NCI-H2081 (cell line): ENCODE measurements around the gene GRM7.
A peak's percentile ranks its signal among the peaks of the same experiment; 100 is the strongest.

Source experiments
- DNase-seq, 2 experiments: peaks; one replicate each; lab custom pipeline; 2025; lab: John Stamatoyannopoulos, UW

GRM7 gene

GRCh38 chr3:7307410-7307809, 446.5 kb downstream of the GRM7 start:
- DNase-seq, result no peak

GRCh38 chr3:7309641-7310102, 448.8 kb downstream of the GRM7 start:
- no peak for DNase-seq

GRCh38 chr3:7315037-7315436, 454.1 kb downstream of the GRM7 start:
- DNase-seq, result no peak

- DNase-seq, result no peak
Measured at GRCh38 chr3:7322957-7323669, 462.2 kb downstream of the GRM7 start.

- DNase-seq, result no peak
Measured at GRCh38 chr3:7328339-7328738, 467.4 kb downstream of the GRM7 start.

- no peak for DNase-seq
Measured at GRCh38 chr3:7332696-7333095, 471.8 kb downstream of the GRM7 start.

GRCh38 chr3:7333125-7333524, 472.2 kb downstream of the GRM7 start:
- DNase-seq, result no peak

- no peak for DNase-seq
Measured at GRCh38 chr3:7340795-7341194, 479.9 kb downstream of the GRM7 start.

- DNase-seq, result no peak
Measured at GRCh38 chr3:7346364-7346763, 485.4 kb downstream of the GRM7 start.

GRCh38 chr3:7357101-7357500, 496.2 kb downstream of the GRM7 start:
- DNase-seq, result no peak

- DNase-seq, result no peak
Measured at GRCh38 chr3:7367968-7368367, 507.1 kb downstream of the GRM7 start.

- no peak for DNase-seq
Measured at GRCh38 chr3:7368597-7368996, 507.7 kb downstream of the GRM7 start.

- no peak for DNase-seq
Measured at GRCh38 chr3:7371693-7372572, 511.0 kb downstream of the GRM7 start.

- DNase-seq, result no peak
Measured at GRCh38 chr3:7377103-7377502, 516.2 kb downstream of the GRM7 start.

GRCh38 chr3:7381741-7382140, 520.8 kb downstream of the GRM7 start:
- DNase-seq, result no peak

- DNase-seq, result peak in 1 of 2 experiments; percentile 37
Measured at GRCh38 chr3:7382293-7383010, 521.5 kb downstream of the GRM7 start.

GRCh38 chr3:7385635-7386034, 524.7 kb downstream of the GRM7 start:
- no peak for DNase-seq

GRCh38 chr3:7388026-7388425, 527.1 kb downstream of the GRM7 start:
- DNase-seq, result no peak

GRCh38 chr3:7392206-7392605, 531.3 kb downstream of the GRM7 start:
- no peak for DNase-seq

- no peak for DNase-seq
Measured at GRCh38 chr3:7393944-7394605, 533.2 kb downstream of the GRM7 start.

- no peak for DNase-seq
Measured at GRCh38 chr3:7396534-7396933, 535.6 kb downstream of the GRM7 start.

- no peak for DNase-seq
Measured at GRCh38 chr3:7397097-7397496, 536.2 kb downstream of the GRM7 start.
